ENCODE results near the gene NHEJ1. TPM values are rescaled to one million over a fixed set of nuclear protein-coding genes. Genes with fewer than 3 reads are reported as not detected.

Gene NHEJ1
- total RNA-seq, 1 experiment from 2014 or later: 20.8 TPM

DNA sequence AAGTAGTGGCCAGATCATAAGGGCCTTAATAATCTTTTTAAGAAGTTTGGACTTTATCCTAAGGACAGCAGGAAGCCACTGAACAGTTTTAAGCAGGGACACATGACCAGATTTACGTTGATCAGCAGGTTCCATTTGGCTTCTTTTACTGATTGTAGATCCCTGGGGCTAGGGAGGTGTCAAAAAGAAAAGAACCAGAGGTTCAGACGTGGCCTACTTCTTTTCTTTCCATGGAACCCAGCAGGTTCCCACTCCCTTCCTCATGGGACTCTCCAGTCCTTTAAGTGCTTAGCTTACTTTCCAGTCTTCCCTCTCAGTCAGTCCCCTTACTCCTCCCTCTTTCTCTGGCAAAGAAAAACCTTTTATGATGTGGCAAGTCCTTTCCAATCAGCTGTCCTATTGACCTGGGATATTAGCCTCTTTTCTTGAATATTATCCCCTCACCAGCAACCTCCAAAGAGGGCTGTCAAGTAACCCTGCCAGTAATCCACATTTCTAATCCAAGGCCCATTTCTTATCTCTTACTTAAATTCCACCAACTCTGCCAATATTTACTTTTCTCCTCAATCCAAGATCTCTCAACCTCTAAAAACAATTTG, 33.5 kb downstream of the NHEJ1 start:
- H3K9me3 Mint-ChIP-seq: no peaks in the 10 kb centered on the region
- H3K27me3 ChIP-seq (ENCODE audit: insufficient read depth, low read length): no peaks in the 10 kb centered on the region
- H2BK15ac ChIP-seq (ENCODE audit: low read depth, low read length): no peak overlapping the region
- H3K9me3 ChIP-seq (ENCODE audit: control insufficient read depth, low read depth, low read length): no peaks in the 10 kb centered on the region
- no peaks in the 10 kb centered on the region for H3K79me1 ChIP-seq (ENCODE audit: insufficient read depth, low read depth, low read length, poor library complexity, severe bottlenecking)
- no peak overlapping the region for H2BK120ac ChIP-seq (ENCODE audit: low read depth, low read length, poor library complexity, severe bottlenecking)
- H3K27ac ChIP-seq (ENCODE audit: insufficient read length, low read depth, low read length): no peak overlapping the region
- TF ChIP-seq CTCF (conservative IDR thresholded peaks at IDR 0.05): no peak
- H3T11ph ChIP-seq (ENCODE audit: low read length): no peak overlapping the region
- no peak overlapping the region for H3K4me3 Mint-ChIP-seq
- no peak overlapping the region for H4K8ac ChIP-seq (replicated peaks; ENCODE audit: insufficient read length, low read depth, low read length)
- H3K27ac Mint-ChIP-seq: no peak overlapping the region; a peak in 1 of 7 replicates
- no peak overlapping the region for H2AFZ ChIP-seq (ENCODE audit: low read length)
- H3K9ac ChIP-seq (ENCODE audit: extremely low read depth, insufficient read length, low read length): no peak overlapping the region
- no peak overlapping the region for H2BK12ac ChIP-seq (ENCODE audit: insufficient read length, low read depth, low read length)
- no peak overlapping the region for H3K56ac ChIP-seq (ENCODE audit: insufficient read length, low read depth, low read length)
- no peaks in the 10 kb centered on the region for H3K23me2 ChIP-seq (ENCODE audit: insufficient read length, low read depth, low read length, poor library complexity, severe bottlenecking)
- H3K79me2 ChIP-seq (ENCODE audit: insufficient read depth, low read length): no peaks in the 10 kb centered on the region
- H3K27me3 Mint-ChIP-seq (ENCODE audit: low read depth): no peaks in the 10 kb centered on the region
- H3K4me2 ChIP-seq (ENCODE audit: insufficient read depth, insufficient read length, low read length): no peak overlapping the region
- WGBS (ENCODE audit: extremely low coverage, insufficient read length, low lambda C conversion rate): no CpG with 5 or more reads among the region's 2 CpGs
- H3K23ac ChIP-seq (ENCODE audit: insufficient read length, low read depth, low read length): no peak overlapping the region
- no peak overlapping the region for H2AK5ac ChIP-seq (ENCODE audit: insufficient read length, low read length)
- H3K4me1 Mint-ChIP-seq: peaks cover 4 to 6% of the 10 kb centered on the region in 2 experiments; a peak in 2 of 4 replicates
- H3K4me1 ChIP-seq (ENCODE audit: insufficient read depth, low read length): 0 out of 2 replicates have a peak, but pooled peaks cover 4% of the 10 kb centered on the region
- DNase-seq: no peak
- H4K20me1 ChIP-seq (ENCODE audit: control insufficient read depth, insufficient read depth, insufficient read length): no peaks in the 10 kb centered on the region
- H2BK20ac ChIP-seq (ENCODE audit: low read depth, low read length, poor library complexity, severe bottlenecking): no peak overlapping the region
- H4K91ac ChIP-seq (ENCODE audit: insufficient read length, low read depth, low read length): no peak overlapping the region
- no peak overlapping the region for H2BK5ac ChIP-seq (ENCODE audit: insufficient read length, low read length)
- no peak overlapping the region for H3K18ac ChIP-seq (ENCODE audit: insufficient read length, low read depth, low read length)
- no peak overlapping the region for H3K14ac ChIP-seq (ENCODE audit: insufficient read depth, low read length)
- H4K5ac ChIP-seq (ENCODE audit: insufficient read length, low read depth, low read length): no peak overlapping the region
- H3K4ac ChIP-seq (ENCODE audit: low read depth, low read length): no peak overlapping the region
- no peaks in the 10 kb centered on the region for H3K36me3 Mint-ChIP-seq (ENCODE audit: insufficient read depth in 1 of 3, low read depth in 3 of 3)

Measured in H9 (cell line).